Measurements from ENCODE around the gene ANTXR1. TPM values are rescaled to one million over a fixed set of nuclear protein-coding genes. Genes with fewer than 3 reads are reported as not detected.

Gene ANTXR1
- total and polyA plus RNA-seq, 2 donors (not counting 3 experiments of a cell fraction or from before 2014, with no cell fraction given), result 4.2 to 17.3 TPM

GRCh38 chr2:69222953-69223658 is 210.1 kb downstream of the ANTXR1 start:
- no TSS peak for BruUV-seq (replicated peaks)
- peak; percentile 78 for FAIRE-seq
- DNase-seq (ENCODE audit: low read depth, low spot score), result peak; percentile 58

More at GRCh38 chr2:69222953-69223658, 210.1 kb downstream of the ANTXR1 start:
- H3K4me3 ChIP-seq (replicated peaks in 1 of 3; ENCODE audit: insufficient read depth in 1 of 3, low read depth in 1 of 3, low read length in 3 of 3), result no peak overlapping the region
- H3K79me2 ChIP-seq (ENCODE audit: control insufficient read depth, insufficient read depth, low read length), result no peaks in the 10 kb centered on the region
- TF ChIP-seq GATA2 (IDR thresholded peaks at IDR 0.05; ENCODE audit: insufficient read depth, insufficient read length, low read depth, low read length), result peak; percentile 41
- TF ChIP-seq CTCF (IDR thresholded peaks at IDR 0.05; ENCODE audit: extremely low read depth in 1 of 2, insufficient read depth in 1 of 2, low read depth in 1 of 2, low read length in 2 of 2), result no peak
- TF ChIP-seq JUN (IDR thresholded peaks at IDR 0.05; ENCODE audit: borderline replicate concordance, insufficient read depth, insufficient read length, low read depth), result peak; percentile 20
- peak; percentile 31 for TF ChIP-seq POLR2AphosphoS5 (IDR thresholded peaks at IDR 0.05; ENCODE audit: insufficient read depth, low read depth, low read length)
- TF ChIP-seq FOS (IDR thresholded peaks at IDR 0.05; ENCODE audit: borderline replicate concordance, insufficient read depth, low read length), result no peak
- no peak for TF ChIP-seq EZH2 (IDR thresholded peaks at IDR 0.05; ENCODE audit: borderline replicate concordance, low read depth, low read length, severe bottlenecking)
- no peaks in the 10 kb centered on the region for H3K9me3 ChIP-seq (replicated peaks; ENCODE audit: control insufficient read depth, insufficient read depth, low read length)
- CTCF ChIA-PET, result interaction anchor here (0.8 to 1.4 kb wide), 3 partner anchors 13 to 84 kb away, joined by 3 to 6 read pairs (median 5); no protein-coding TSS in a partner anchor
- peaks cover 21% of the 10 kb centered on the region for H3K4me1 ChIP-seq (ENCODE audit: control insufficient read depth, extremely low read depth, insufficient read depth, low read length)
- peak overlapping the region; percentile 30 for H3K27ac ChIP-seq (ENCODE audit: insufficient read depth, low read depth, low read length)
- intact Hi-C loops (cut with micrococcal nuclease), result loop anchor here (1.0 kb wide), 1 partner anchor 31 kb away; no protein-coding TSS in a partner anchor
- no peaks in the 10 kb centered on the region for H3K36me3 ChIP-seq (ENCODE audit: control insufficient read depth in 2 of 2, extremely low read depth in 1 of 2, insufficient read depth in 2 of 2, low read length in 2 of 2)
- no peaks in the 10 kb centered on the region for H3K27me3 ChIP-seq (ENCODE audit: control insufficient read depth in 2 of 2, insufficient read depth in 2 of 2, low read length in 2 of 2)
- H3K9me1 ChIP-seq (replicated peaks; ENCODE audit: control insufficient read depth, extremely low read depth, insufficient read depth, low read length), result no peaks in the 10 kb centered on the region
- H4K20me1 ChIP-seq (replicated peaks; ENCODE audit: control insufficient read depth, extremely low read depth, insufficient read depth, low read length), result no peaks in the 10 kb centered on the region
- POLR2A ChIA-PET, result interaction anchor here (0.7 kb wide), 1 partner anchor 60 kb away, joined by 3 read pairs; no protein-coding TSS in a partner anchor
- H3K4me2 ChIP-seq (ENCODE audit: insufficient read depth, low read length), result peak overlapping the region; percentile 18
- dilution Hi-C loops (cut with MboI; ENCODE audit: extremely low pct_ligation_motif_present, low sequenced_read_pairs), result no loop called here
- H3K9ac ChIP-seq (replicated peaks; ENCODE audit: extremely low read depth, insufficient read depth, low read length), result no peak overlapping the region
- H2AFZ ChIP-seq (ENCODE audit: low read depth, low read length), result no peak overlapping the region
